Pulmonary artery endothelial cell (primary cell): ENCODE results near the gene LCE6A. TPM values are rescaled to one million over a fixed set of nuclear protein-coding genes. Genes with fewer than 3 reads are reported as not detected.

Source experiments
- DNase-seq: peaks from one replicate; pipeline ENCODE4 v3.0.0-alpha.2; 2011; ENCODE audit warnings: low read depth, low spot score
- total RNA-seq: library from RNA; depleted of rRNA; stranded (reverse); fragments of >200 nt; gene quantifications from 2 replicates; pipeline ENCODE4 v1.2.3, GENCODE V29; 2014

Gene LCE6A
- total RNA-seq, 1 donor from 2014 or later, result not detected

GRCh38 chr1:152873495-152873894, 30.8 kb downstream of the LCE6A start:
- no peak for DNase-seq

DNA sequence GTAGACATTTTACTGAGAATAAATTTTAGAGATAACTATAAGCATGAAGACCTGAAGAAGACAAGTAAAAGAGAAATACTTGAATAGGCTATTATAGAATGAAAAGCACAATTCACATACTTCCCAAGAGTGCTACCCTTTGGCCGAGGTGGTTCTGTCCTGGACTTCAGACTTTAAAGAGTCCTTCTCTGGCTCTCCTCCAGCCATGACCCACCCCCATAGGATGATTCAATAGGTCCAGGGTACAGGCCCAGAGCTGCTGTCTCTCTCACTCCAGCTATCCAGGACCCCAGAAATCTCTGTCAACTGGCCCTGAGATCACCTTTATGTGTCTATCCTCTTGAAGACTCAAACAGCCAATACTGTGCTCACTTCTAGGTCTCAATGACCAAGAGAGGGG, 34.2 kb downstream of the LCE6A start:
- no peak for DNase-seq

DNA sequence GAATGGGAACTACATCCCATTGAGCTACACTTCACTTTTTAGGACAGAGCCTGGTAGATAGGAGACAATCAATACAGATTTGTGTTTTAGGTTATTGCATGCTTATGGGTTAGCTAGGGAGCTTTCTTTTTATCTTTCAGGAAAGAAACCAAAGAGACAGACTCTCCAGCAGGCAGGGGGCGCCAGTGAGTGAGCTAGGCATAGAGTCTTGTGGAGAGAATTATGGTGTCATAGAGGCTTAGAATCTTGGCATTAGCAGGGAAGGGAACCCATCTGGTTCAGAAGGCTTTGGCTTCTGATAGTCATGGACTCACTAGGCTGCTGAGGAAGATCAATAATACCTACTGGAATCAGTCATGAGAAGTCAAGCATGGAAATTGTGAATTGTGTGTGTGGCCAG, 35.4 kb downstream of the LCE6A start, which contains the start of gene SMCP:
Gene SMCP, plus strand, starts transcription at position 281 of the 400 bp plus-strand sequence. CDS start 6,101 bp downstream, outside the sequence.
- DNase-seq, result no peak

DNA sequence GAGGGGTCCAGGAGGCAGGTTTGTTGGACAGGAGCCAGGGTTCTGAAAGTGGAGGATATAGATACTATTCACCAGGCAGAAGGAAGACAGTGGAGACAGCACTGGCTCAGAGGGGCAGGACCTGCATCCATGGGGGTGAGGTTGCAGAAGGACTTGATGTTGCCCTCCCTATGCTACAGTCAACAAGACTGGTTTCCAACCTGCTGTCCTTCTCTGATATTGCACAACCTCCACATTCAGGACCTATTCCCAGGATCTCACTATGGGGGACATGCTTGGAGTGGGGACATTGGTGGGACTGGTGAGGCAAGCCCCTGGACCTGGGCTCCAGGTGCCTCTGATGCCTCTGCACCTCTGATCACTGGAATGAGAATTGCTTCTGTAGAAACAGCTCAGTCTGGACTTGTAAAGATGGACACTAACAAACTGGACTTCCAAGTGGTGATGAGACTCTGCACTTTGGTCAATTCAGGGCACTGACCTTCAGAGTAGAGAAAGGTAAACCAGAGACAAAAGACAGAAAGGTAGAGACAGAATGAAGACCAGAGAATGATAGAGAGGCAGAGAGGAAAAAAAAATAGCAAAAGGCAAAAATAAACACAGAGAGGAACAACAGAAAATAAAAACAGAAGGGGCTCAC, 37.0 kb downstream of the LCE6A start:
- DNase-seq, result no peak

DNA sequence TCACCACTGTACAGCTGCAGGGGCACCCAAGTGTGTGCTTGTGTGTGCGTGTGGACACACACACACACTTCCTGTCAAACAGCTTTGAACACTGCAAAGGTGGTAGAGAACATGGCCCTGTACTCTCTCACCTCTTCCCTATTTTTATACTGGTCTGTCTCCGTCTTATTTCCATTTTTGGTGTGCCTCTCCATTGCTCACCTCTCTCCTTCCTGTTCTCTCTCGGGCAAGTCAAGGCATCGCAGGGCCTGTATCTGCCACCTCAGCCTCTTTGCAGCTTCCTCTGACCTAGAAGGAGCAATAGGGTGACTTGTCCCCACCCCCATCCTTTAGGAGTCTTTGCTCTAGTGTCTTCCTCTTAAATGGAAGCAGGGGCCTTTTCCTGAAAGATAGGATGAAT, 37.7 kb downstream of the LCE6A start:
- no peak for DNase-seq

DNA sequence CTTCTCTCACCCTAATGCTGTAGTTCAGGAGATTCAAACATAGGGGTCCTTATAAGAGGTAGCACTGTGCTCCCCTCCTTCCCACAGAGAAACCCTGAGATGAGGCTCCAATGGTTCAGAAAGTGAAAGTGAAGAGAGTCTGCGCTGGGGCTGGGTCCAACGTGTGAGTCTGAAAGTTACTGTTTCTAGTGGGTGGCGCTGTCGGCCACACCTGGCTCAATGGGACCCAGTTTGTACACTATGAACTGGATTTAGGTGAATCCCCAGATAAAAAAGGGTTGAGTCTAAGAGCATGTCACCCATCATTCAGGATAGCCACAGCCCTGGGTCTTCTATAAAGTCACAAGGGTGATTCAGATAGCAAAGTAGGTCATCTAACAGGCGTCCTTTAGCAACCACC, 38.3 kb downstream of the LCE6A start:
- no peak for DNase-seq

DNA sequence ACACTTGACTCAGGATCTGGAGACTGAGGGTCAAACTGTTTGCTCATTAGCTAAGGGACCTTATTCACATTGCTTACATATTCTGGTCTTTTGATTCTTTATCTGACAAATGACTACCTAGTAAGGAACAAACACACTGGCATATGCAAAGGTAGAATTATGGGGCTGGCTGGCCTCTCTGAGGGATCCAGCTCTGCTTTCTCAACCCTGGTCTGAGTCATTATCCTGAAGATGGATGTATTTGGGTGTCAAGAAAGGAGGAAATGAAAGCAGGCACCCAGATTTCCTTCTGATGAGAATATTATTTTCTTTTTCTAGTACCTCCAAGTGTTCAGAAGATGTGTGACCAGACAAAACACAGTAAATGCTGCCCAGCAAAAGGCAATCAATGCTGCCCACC, 41.4 kb downstream of the LCE6A start:
- DNase-seq, result no peak

- DNase-seq, result no peak
Measured at GRCh38 chr1:152884506-152884905, 41.9 kb downstream of the LCE6A start.

GRCh38 chr1:152884966-152885624, 42.4 kb downstream of the LCE6A start:
- no peak for DNase-seq

- DNase-seq, result no peak
Measured at GRCh38 chr1:152886085-152886484, 43.4 kb downstream of the LCE6A start.

DNA sequence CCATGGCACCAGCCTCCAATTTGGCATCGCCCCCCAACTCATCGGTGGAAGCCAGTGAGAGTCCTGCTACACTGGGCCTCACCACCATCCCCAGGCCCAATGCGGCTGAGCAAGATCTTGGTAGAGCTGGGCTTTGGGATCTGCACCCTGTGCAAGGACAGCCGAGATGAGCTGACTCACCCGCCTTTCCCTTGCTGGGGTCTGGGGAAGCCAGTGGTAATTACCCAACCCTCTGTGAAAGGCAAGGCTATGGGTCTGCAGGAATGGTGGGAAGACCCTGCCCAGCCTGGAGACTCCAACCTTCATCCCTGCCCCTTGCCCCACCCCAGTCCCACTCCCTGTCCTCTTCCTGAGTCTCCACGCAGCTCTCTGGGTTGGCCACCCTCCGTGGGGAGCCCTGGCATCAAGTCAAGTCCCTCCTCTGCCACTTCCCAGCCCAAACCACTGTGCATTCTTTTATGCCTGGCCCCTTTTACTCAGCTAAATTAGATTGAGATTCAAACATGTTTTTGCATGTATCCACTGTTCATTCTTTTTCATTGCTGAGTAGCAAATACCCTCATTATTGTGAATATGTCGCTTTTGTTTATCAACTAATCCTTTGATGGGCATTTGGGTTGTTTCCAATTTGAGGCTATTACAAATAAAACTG, 44.2 kb downstream of the LCE6A start:
- DNase-seq, result no peak

- no peak for DNase-seq
Measured at GRCh38 chr1:152888126-152888525, 45.5 kb downstream of the LCE6A start.

Other genes with a start within 250 kb of the LCE6A start
- gene LCE3C, start 242.6 kb upstream of the LCE6A start, total RNA-seq, result not detected in 2 replicates
- not detected in 2 replicates for gene LCE3B, start 229.0 kb upstream of the LCE6A start, total RNA-seq
- gene LCE3A, start 219.8 kb upstream of the LCE6A start, total RNA-seq, result not detected in 2 replicates
- gene LCE2D, start 179.5 kb upstream of the LCE6A start, total RNA-seq, result not detected in 2 replicates
- gene LCE2C, start 167.6 kb upstream of the LCE6A start, total RNA-seq, result not detected in 2 replicates
- gene LCE2B, start 156.7 kb upstream of the LCE6A start, total RNA-seq, result not detected in 2 replicates
- gene LCE2A, start 144.5 kb upstream of the LCE6A start, total RNA-seq, result not detected in 2 replicates
- gene LCE4A, start 134.7 kb upstream of the LCE6A start, total RNA-seq, result not detected in 2 replicates
- not detected in 2 replicates for gene KPRP, start 84.8 kb upstream of the LCE6A start, total RNA-seq
- gene LCE1F, start 67.7 kb upstream of the LCE6A start, total RNA-seq, result not detected in 2 replicates
- gene LCE1E, start 56.6 kb upstream of the LCE6A start, total RNA-seq, result not detected in 2 replicates
- not detected in 2 replicates for gene LCE1D, start 46.1 kb upstream of the LCE6A start, total RNA-seq
- gene LCE1C, start 36.2 kb upstream of the LCE6A start, total RNA-seq, result not detected in 2 replicates
- not detected in 2 replicates for gene LCE1B, start 30.9 kb upstream of the LCE6A start, total RNA-seq
- not detected in 2 replicates for gene LCE1A, start 15.4 kb upstream of the LCE6A start, total RNA-seq
- gene LCE7A, start 17.1 kb downstream of the LCE6A start, total RNA-seq, result not detected in 2 replicates
- not detected in 2 replicates for gene SMCP, start 35.5 kb downstream of the LCE6A start, total RNA-seq
- gene IVL, start 65.7 kb downstream of the LCE6A start, total RNA-seq, result under 0.01 TPM in 1 of 2 replicates, not detected in the other
- gene SPRR5, start 104.3 kb downstream of the LCE6A start, total RNA-seq, result not detected in 2 replicates
- gene SPRR4, start 127.8 kb downstream of the LCE6A start, total RNA-seq, result not detected in 2 replicates
- not detected in 2 replicates for gene SPRR1A, start 141.2 kb downstream of the LCE6A start, total RNA-seq
- not detected in 2 replicates for gene SPRR3, start 158.9 kb downstream of the LCE6A start, total RNA-seq
- gene SPRR1B, start 188.3 kb downstream of the LCE6A start, total RNA-seq, result not detected in 2 replicates
- not detected in 2 replicates for gene SPRR2D, start 198.3 kb downstream of the LCE6A start, total RNA-seq
- gene SPRR2A, start 214.7 kb downstream of the LCE6A start, total RNA-seq, result not detected in 2 replicates
- gene SPRR2B, start 228.8 kb downstream of the LCE6A start, total RNA-seq, result not detected in 2 replicates